Right lobe of liver (tissue), 6 donors: ENCODE measurements around the gene FAM13A. TPM values are rescaled to one million over a fixed set of nuclear protein-coding genes. Genes with fewer than 3 reads are reported as not detected.

Source experiments
- ATAC-seq, 4 donors: fragments of 200-7000 bp; cut with Tn5 transposase; one replicate each; pipeline ENCODE4 v1.9.1; 2020; ENCODE audit warnings: mild to moderate bottlenecking in 4 of 4, moderate library complexity in 4 of 4
- DNase-seq, 3 donors: peaks; one replicate each; pipeline ENCODE4 v3.0.0-alpha.2; 2020
- H3K27ac ChIP-seq, 3 donors: fragments of 200-600 bp; one replicate each; pipeline ENCODE4 v1.8.0; 2022
- H3K27me3 ChIP-seq, 2 donors: fragments of 200-600 bp; one replicate each; pipeline ENCODE4 v1.8.0; 2022
- H3K36me3 ChIP-seq, 4 donors: fragments of 200-600 bp; sonication (generic) in 1 of 4; one replicate each; pipeline versions ENCODE4 v1.5.1 to v1.8.0; 2017 to 2022; ENCODE audit warnings: control low read depth in 1 of 4
- H3K4me1 ChIP-seq, 4 donors: fragments of 200-600 bp; sonication (generic) in 1 of 4; one replicate each; pipeline versions ENCODE4 v1.5.1 to v1.8.0; 2017 to 2022; ENCODE audit warnings: control low read depth in 1 of 4
- H3K4me3 ChIP-seq, 3 donors: fragments of 200-600 bp; one replicate each; pipeline ENCODE4 v1.8.0; 2022
- H3K9me3 ChIP-seq, 4 donors: fragments of 200-600 bp; sonication (generic) in 1 of 4; one replicate each; pipeline versions ENCODE4 v1.5.1 to v1.8.0; 2017 to 2022; ENCODE audit warnings: control low read depth in 1 of 4
- POLR2A ChIP-seq: fragments of 450-650 bp; IDR thresholded peaks from one replicate; pipeline ENCODE4 v1.6.1; 2017; ENCODE audit warnings: antibody characterized with exemption, mild to moderate bottlenecking
- WGBS: methylation state at CpG from one replicate; pipeline ENCODE4 v1.1.6; 2018; ENCODE audit warnings: low coverage, low lambda C conversion rate; ENCODE audit not compliant: insufficient coverage; ENCODE audit errors: missing lambda C conversion rate; 5-methylcytosine and 5-hydroxymethylcytosine counted together
- intact Hi-C, 2 donors: fragments of 100-400 bp; cut with DNase I; formaldehyde crosslinking; loops; one replicate each; pipeline versions ENCODE4 v1.11.2 to v1.14.1; 2022
- total RNA-seq, 6 experiments: library from RNA; depleted of rRNA in 2 of 6; stranded (reverse); fragments of >200 nt in 2 of 6; fragmentation: NEBNext Ultra II Directional in 3 of 6; extraction: Animal tissue kit (Norgen Biotek cat#: 25700) in 3 of 6; gene quantifications; one replicate each; pipeline versions ENCODE4 v1.1.0 to v1.2.4, GENCODE V29; 2016 to 2023
- TF ChIP-seq, protein P1 (sequence below), 4 donors: fragments of 200-600 bp in 3 of 4; fragments of 450-650 bp in 1 of 4; IDR thresholded peaks; one replicate each; pipeline versions ENCODE4 v1.5.1 to v1.8.0; 2016 to 2022; ENCODE audit warnings: antibody characterized with exemption in 4 of 4, mild to moderate bottlenecking in 2 of 4
- donor health status: DM: no; HTN: yes; CAD: no.
- donor health status: DM: no; HTN: no; CAD: no.
- donor health status: DM: no; HTN: no; CAD: no.
- donor health status: DM: no; HTN: yes; CAD: no.
- donor health status: DM: no; HTN: yes; CAD: no.

The FAM13A gene
- total RNA-seq, 6 experiments from 2014 or later: 28.3 to 82.5 (median 51.7) TPM

DNA sequence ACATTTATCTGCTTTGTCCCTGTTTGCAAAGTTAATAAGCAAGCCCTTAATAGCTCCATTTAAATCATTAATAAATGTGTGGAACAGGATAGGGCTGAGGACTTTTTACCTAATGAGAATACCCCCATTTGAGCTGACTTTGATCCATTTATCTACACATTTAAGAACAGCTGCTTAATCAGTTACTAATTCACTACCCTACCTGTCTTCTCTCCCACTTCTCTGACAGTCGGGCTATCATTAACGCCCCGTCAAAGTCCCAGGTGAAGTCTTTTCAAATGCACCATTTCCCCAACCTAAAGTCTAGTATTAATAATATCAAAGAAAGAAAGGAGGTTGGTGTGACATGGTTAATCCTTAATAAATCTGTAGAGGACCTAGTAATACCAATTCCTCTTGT, 302.2 kb downstream of the FAM13A start:
- TF ChIP-seq, protein P1, sequence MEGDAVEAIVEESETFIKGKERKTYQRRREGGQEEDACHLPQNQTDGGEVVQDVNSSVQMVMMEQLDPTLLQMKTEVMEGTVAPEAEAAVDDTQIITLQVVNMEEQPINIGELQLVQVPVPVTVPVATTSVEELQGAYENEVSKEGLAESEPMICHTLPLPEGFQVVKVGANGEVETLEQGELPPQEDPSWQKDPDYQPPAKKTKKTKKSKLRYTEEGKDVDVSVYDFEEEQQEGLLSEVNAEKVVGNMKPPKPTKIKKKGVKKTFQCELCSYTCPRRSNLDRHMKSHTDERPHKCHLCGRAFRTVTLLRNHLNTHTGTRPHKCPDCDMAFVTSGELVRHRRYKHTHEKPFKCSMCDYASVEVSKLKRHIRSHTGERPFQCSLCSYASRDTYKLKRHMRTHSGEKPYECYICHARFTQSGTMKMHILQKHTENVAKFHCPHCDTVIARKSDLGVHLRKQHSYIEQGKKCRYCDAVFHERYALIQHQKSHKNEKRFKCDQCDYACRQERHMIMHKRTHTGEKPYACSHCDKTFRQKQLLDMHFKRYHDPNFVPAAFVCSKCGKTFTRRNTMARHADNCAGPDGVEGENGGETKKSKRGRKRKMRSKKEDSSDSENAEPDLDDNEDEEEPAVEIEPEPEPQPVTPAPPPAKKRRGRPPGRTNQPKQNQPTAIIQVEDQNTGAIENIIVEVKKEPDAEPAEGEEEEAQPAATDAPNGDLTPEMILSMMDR (IDR thresholded peaks at IDR 0.05): no peak
- TF ChIP-seq POLR2A: no peak
- DNase-seq (no peak), ATAC-seq (peak in 1 of 4 donors; percentile 8)
- H3K27me3 ChIP-seq: no peaks in the 10 kb centered on the region
- peak overlapping the region; percentile 58 to 82 (median 72) for H3K27ac ChIP-seq
- H3K4me1 ChIP-seq: peaks cover 0 to 70% (median 26%) of the 10 kb centered on the region in 4 donors
- intact Hi-C loops: no loop called here
- peaks cover 0 to 4% (median 0%) of the 10 kb centered on the region in 4 donors for H3K36me3 ChIP-seq
- H3K4me3 ChIP-seq: no peak overlapping the region
- no peaks in the 10 kb centered on the region for H3K9me3 ChIP-seq
- 30% methylated on average over 3 of the region's 3 CpGs for WGBS

GRCh38 chr4:88753658-88754571, 303.1 kb downstream of the FAM13A start:
- intact Hi-C loops: no loop called here
- peaks cover 0 to 69% (median 26%) of the 10 kb centered on the region in 4 donors for H3K4me1 ChIP-seq
- TF ChIP-seq, protein P1 (IDR thresholded peaks at IDR 0.05): no peak
- peak; percentile 77 for TF ChIP-seq POLR2A
- no peak overlapping the region for H3K4me3 ChIP-seq
- H3K27ac ChIP-seq: peak overlapping the region; percentile 58 to 82 (median 72)
- no peaks in the 10 kb centered on the region for H3K27me3 ChIP-seq
- 17% methylated on average over 7 of the region's 7 CpGs for WGBS
- no peaks in the 10 kb centered on the region for H3K9me3 ChIP-seq
- ATAC-seq (peak; percentile 56 to 72 (median 64)), DNase-seq (no peak)
- peaks cover 0 to 13% (median 0%) of the 10 kb centered on the region in 4 donors for H3K36me3 ChIP-seq

DNA sequence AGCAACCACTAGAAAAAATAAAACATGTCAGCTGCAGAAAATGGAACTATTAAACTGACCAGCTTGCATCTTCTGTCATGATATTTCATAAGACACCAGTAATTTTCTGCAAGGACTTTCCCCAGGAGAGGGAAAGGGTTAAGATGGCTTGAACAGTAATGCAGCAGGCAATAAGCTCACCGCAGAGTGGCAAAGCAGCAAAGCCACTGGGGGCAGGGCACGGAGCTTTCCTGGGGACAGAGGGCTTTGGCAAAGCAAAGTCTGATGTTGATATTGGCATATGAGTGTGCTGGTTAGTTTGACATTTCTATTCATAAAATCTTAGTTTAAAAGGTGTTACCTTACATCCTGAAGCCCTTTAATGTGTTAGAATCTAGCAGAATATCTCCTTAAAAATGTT, 304.2 kb downstream of the FAM13A start:
- H3K9me3 ChIP-seq: no peaks in the 10 kb centered on the region
- H3K36me3 ChIP-seq: peaks cover 0 to 22% (median 2%) of the 10 kb centered on the region in 4 donors
- H3K27ac ChIP-seq: peak overlapping the region; percentile 58 to 82 (median 72)
- H3K4me3 ChIP-seq: peak overlapping the region in 2 of 3 donors; percentile 14 to 28
- WGBS: 25% methylated on average over 2 of the region's 2 CpGs
- TF ChIP-seq POLR2A: no peak
- TF ChIP-seq, protein P1 (IDR thresholded peaks at IDR 0.05): peak in 1 of 4 donors; percentile 19
- H3K27me3 ChIP-seq: no peaks in the 10 kb centered on the region
- ATAC-seq (peak; percentile 74 to 91 (median 82)), DNase-seq (peak; percentile 82 to 92 (median 91))
- intact Hi-C loops: no loop called here
- peaks cover 0 to 58% (median 26%) of the 10 kb centered on the region in 4 donors for H3K4me1 ChIP-seq

DNA sequence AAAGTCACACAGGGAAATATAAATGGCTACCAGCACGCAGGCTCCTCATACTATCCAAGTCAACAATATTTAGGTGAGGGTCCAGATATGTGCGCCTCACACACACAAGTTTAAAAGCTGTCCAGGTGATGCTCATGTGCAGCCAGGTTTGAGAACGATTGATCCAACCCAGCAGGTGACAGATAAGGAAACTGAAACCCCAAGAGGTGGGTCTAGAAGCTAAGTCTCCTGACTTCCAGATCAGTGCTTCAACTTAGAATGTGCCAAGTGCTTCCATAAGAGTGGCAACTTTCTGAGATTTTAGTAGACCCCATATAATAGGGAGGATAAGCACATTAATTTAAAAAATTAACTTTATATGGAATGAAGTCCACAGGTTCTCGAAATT, 304.9 kb downstream of the FAM13A start:
- Histone ChIP-seq H3K4me3 (peak overlapping the region in 1 of 3 donors; percentile 28), H3K27me3 (no peaks in the 10 kb centered on the region), H3K9me3 (no peaks in the 10 kb centered on the region), H3K36me3 (peaks cover 0 to 26% (median 2%) of the 10 kb centered on the region in 4 donors), H3K27ac (peak overlapping the region; percentile 58 to 82 (median 72)), H3K4me1 (peaks cover 0 to 52% (median 26%) of the 10 kb centered on the region in 4 donors)
- no peak for TF ChIP-seq POLR2A
- TF ChIP-seq, protein P1 (IDR thresholded peaks at IDR 0.05): no peak
- DNase-seq: no peak
- ATAC-seq: peak in 2 of 4 donors; percentile 8 to 12
- intact Hi-C loops: no loop called here
- WGBS: 26% methylated on average over 4 of the region's 4 CpGs
